Right ventricle myocardium superior (tissue), 1 donor: ENCODE results near the gene DSC3. TPM values are rescaled to one million over a fixed set of nuclear protein-coding genes. Genes with fewer than 3 reads are reported as not detected.
"Not testable (repeated sequence)": the region's sequence is repeated elsewhere in the genome, so short reads cannot be mapped to it uniquely, and the experiment has no call there.

Experiments used
- ATAC-seq: fragments of 200-7000 bp; cut with Tn5 transposase; one replicate; pipeline ENCODE4 v1.9.1; 2020; ENCODE audit warnings: mild to moderate bottlenecking; ENCODE audit not compliant: poor library complexity
- DNase-seq: peaks from one replicate; pipeline ENCODE4 v3.0.0-alpha.2; 2020
- intact Hi-C: fragments of 100-400 bp; cut with DNase I; formaldehyde crosslinking; loops from one replicate; pipeline ENCODE4 v1.11.2; 2022
- total RNA-seq: library from RNA; stranded (reverse); fragmentation: NEBNext Ultra II Directional; extraction: Animal tissue kit (Norgen Biotek cat#: 25700); gene quantifications from one replicate; pipeline ENCODE4 v1.2.1, GENCODE V29; 2021
- donor health status: DM: no; HTN: yes; CAD: no; lungs with severe emphysema.

DSC3 gene
- total RNA-seq, 1 donor from 2014 or later: not detected

GRCh38 chr18:30987467-30988241 lies 54.9 kb downstream of the DSC3 start:
- no peak for DNase-seq
- intact Hi-C loops: loop anchor here (10.0 kb wide), 1 partner anchor 517 kb away; no protein-coding TSS in a partner anchor
- no peak for ATAC-seq

DNA sequence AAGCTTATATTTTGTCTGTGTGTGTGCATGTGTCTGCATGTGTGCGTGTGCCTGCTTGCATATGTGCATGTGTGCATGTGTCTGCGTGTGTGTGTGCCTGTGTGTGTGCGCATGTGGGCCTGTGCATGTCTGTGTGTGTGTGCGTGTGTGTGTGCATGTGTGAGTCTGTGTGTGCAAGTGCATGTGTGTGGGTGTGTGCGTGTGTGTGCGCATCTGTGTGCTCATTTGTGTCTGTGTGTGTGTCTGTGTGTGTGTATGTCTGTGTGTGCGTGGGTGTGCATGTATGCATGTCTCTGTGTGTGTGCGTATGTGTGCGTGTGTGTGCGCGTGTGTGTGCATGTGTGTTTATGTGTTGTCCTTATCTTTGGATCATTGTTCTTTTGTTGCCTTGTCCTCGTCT lies 56.8 kb downstream of the DSC3 start:
- ATAC-seq (no peak), DNase-seq (no peak)
- intact Hi-C loops: loop anchor here (10.0 kb wide), 1 partner anchor 519 kb away; no protein-coding TSS in a partner anchor

DNA sequence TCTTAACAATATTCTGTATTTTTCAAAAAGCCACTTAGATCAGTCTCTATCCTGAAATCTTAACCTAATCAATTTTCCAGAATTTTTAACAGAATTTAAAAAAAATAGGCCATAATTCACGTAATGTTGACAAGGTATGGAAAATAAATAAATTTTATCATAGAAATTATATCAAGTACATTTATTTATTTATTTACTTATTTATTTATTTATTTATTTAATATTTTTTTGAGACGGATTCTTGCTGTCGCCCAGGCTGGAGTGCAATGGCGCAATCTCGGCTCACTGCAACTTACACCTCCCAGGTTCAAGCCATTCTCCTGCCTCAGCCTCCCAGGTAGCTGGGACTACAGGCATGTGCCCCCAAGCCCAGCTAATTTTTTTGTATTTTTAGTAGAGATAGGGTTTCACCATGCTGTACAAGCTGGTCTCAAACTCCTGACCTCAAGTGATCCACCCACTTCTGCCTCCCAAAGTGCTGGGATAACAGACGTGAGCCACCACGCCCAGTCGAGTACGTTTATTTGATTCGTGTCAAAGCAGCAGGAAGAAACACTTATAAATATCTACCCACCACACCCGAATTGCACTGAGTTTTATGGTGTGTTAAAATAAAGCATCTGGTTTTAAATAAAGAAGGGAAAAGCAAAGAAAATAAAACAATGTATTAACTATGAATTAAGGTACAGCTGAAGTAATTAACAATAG lies 60.1 kb downstream of the DSC3 start:
- intact Hi-C loops: loop anchor here (10.0 kb wide), 1 partner anchor 522 kb away; no protein-coding TSS in a partner anchor
- no peak for DNase-seq
- ATAC-seq: no peak

DNA sequence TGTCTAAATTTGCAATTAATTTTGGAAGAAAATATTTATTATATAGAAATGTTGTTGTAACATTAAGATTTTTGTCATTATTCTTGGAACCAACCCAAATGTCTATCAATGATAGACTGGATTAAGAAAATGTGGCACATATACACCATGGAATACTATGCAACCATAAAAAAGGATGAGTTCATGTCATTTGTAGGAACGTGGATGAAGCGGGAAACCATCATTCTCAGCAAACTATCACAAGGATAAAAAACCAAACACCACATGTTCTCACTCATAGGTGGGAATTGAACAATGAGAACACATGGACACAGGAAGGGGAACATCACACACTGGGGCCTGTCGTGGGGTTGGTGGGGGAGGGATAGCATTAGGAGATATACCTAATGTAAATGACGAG lies 64.5 kb downstream of the DSC3 start:
- ATAC-seq, DNase-seq, intact Hi-C loops: not testable (repeated sequence)

- no peak for DNase-seq
- intact Hi-C loops: no loop called here
Measured at GRCh38 chr18:30971338-30971956, 71.1 kb downstream of the DSC3 start.

DNA sequence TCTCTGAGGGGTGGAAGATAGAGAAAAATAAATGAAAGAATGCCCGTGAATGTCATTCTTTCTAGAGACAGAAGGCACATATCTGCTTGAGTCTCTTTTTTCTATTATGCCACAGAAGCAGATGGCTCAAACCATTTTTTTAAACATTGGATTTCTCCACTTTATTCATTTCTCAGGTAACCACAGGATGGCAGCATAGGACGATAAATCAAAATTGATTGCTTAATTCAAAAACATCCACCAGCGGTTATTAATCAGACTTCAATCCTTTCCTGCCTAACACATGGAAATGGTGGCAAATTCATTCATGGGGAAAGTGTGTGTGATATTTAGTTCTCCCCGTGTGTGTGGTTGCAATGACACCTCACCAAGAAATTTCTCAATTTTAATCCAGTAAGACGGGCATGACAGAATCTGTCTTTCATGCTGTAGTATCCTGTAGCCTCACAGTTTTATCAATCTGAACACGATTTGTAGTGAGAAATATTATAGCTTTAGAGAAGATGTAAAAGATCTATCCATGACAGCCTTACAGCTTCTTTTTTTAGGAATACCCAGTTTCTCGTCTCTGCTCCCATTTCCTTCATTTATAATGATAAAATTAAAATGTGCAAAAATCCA lies 72.2 kb downstream of the DSC3 start:
- intact Hi-C loops: no loop called here
- DNase-seq (no peak), ATAC-seq (peak; percentile 39)

More at GRCh38 chr18:30971338-30971956, 71.1 kb downstream of the DSC3 start:
- ATAC-seq: no peak

DNA sequence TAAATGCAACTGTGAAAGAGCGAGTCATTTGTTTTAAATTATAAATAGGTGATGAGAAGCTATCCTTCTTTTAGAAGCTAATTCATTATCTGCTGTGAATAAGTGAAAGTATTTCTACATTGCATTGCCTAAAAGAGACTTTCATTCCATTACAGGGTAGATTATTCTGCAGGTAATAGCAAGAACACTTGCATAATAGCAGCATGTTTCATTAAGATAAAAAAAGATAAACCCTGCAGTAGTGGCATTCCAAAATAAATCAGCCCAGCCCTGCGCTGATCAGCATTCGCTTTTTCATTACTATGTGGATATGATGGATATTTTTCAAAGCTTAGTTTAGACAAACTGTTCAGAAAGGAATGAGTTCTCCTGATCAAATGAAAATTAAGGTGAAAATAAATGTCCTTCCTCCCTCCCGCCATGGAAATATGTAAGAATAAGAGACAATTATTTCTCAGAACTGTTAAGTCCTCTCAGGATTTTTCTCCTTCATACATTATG lies 72.8 kb downstream of the DSC3 start:
- no peak for ATAC-seq
- DNase-seq: no peak
- intact Hi-C loops: no loop called here

DNA sequence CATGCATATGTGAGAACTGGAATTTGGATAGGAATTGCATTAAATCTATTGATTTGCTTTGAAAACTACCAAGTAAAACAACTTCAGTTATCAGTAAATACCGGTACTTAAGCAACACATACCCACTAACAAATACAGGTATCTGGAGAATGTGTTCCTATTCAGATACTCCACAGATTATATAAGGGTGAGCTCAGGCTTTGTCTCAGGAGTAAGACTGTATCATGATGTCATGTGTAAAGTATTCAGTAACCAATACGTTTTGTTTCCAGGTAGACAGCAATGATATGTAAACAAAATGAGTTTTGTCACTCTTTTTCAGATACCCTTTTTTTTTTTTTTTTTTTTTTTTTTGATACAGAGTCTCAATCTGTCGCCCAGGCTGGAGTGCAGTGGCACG lies 74.8 kb downstream of the DSC3 start:
- intact Hi-C loops: no loop called here
- ATAC-seq (no peak), DNase-seq (no peak)

DNA sequence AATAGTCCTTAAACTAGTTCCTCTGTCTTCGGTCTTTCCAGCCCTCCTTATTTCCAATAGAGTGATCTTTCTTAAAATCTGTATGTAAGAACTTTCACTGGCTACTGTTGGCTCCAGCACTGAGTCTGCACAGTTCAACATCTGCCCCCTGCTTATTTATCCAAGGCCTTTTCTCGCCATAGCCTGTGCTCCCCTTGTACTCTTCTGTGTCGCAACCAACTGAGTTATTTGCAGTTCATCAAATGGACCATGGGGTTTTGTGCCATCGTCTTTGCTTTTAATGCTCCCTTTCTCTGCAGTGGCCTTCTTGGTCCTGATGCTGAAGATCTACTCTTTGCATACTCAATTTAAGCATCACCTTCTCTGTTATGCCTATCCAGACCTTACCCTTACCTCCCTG lies 77.3 kb downstream of the DSC3 start:
- intact Hi-C loops: no loop called here
- no peak for ATAC-seq
- DNase-seq: no peak

- DNase-seq: no peak
- intact Hi-C loops: no loop called here
- no peak for ATAC-seq
Measured at GRCh38 chr18:30960661-30961060, 81.9 kb downstream of the DSC3 start.

DNA sequence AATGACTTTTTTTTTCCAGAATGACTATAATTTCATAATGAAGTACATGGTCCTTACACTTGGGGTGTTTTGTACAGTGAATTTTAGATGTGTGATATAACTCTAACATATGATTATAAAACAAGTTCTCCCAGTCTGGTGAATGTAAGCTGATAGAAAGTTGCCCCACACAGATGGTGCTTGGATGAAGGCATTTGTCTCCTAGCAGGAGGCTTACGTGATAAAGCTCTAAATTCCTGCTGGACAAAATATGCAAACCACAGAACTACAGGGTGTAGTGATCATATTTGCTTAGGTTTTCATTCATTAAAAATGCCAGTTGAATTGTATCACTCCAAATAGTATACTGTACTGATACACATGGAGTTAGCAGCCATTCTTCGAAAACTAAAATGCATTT lies 85.5 kb downstream of the DSC3 start:
- ATAC-seq: no peak
- intact Hi-C loops: no loop called here
- no peak for DNase-seq

GRCh38 chr18:30954262-30954661 lies 88.3 kb downstream of the DSC3 start:
- no peak for ATAC-seq
- intact Hi-C loops: no loop called here
- DNase-seq: no peak

- intact Hi-C loops: no loop called here
- DNase-seq: no peak
- ATAC-seq: no peak
Measured at GRCh38 chr18:30945761-30946160, 96.8 kb downstream of the DSC3 start.

- DNase-seq: no peak
- no peak for ATAC-seq
- intact Hi-C loops: no loop called here
Measured at GRCh38 chr18:30944773-30945417, 97.6 kb downstream of the DSC3 start.

- ATAC-seq (no peak), DNase-seq (no peak)
- intact Hi-C loops: no loop called here
Measured at GRCh38 chr18:30940952-30941539, 101.5 kb downstream of the DSC3 start.
